Mucosa of stomach (tissue), 1 donor: ENCODE measurements around the gene TGIF2.

ENCODE experiments used
- H3K27me3 ChIP-seq: one replicate; pipeline ENCODE4 v1.7.0; 2013; ENCODE audit warnings: mild to moderate bottlenecking, low read length; ENCODE audit not compliant: control insufficient read depth, insufficient read depth
- H3K36me3 ChIP-seq: one replicate; pipeline ENCODE4 v1.7.0; 2013; ENCODE audit warnings: low read length; ENCODE audit not compliant: control insufficient read depth, insufficient read depth
- H3K4me1 ChIP-seq: one replicate; pipeline ENCODE4 v1.7.0; 2013; ENCODE audit warnings: mild to moderate bottlenecking, low read length; ENCODE audit not compliant: control insufficient read depth, insufficient read depth
- H3K4me3 ChIP-seq: one replicate; pipeline ENCODE4 v1.7.0; 2013; ENCODE audit warnings: low read length
- H3K9ac ChIP-seq: one replicate; pipeline ENCODE4 v1.7.0; 2013; ENCODE audit warnings: mild to moderate bottlenecking, low read length, moderate library complexity
- H3K9me3 ChIP-seq: one replicate; pipeline ENCODE4 v1.7.0; 2013; ENCODE audit warnings: mild to moderate bottlenecking, low read length, moderate library complexity; ENCODE audit not compliant: control insufficient read depth
- donor health status: Pancreatic carcinoma.

Gene TGIF2

DNA sequence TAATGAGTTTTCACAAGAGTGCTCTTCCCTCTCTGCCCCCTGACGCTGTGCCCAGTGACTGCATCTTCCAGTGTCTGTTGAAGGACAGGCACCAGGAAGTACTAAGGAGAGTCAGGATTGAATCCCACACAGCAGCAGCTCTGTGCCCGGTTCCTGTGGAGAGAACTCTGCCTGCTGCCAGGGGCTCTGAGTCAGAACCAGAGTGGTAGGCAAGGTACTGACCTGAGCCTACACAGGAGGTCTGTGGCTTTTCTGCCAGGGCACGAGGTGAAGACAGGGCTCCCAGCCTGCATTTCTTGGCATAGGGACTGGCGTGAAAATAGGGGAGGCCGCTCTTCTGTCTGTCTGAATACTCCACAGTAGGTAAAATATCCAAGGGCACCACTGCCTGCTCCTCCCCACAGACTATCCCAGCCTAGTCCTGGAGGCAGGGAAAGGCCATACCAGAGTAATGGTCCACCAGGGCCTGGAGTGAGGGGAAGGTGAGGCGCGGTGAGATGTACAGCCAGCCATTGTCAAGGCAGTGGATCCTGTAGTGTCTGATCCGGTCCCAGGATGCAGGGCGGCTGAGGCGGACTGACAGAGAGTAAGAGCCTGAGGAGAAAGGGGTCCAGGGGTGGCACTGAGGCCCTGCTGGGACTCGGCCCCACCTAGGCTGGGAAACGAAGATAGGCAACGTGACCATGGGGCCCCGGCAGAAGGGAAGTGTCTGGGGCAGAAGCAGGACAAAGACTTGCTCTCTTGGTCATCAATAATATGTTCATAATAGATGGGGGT lies 41.6 kb downstream of the TGIF2 start:
- Histone ChIP-seq H3K36me3 (no peaks in the 10 kb centered on the region), H3K27me3 (no peaks in the 10 kb centered on the region), H3K4me1 (peaks cover 18% of the 10 kb centered on the region), H3K9ac (no peak overlapping the region), H3K4me3 (no peak overlapping the region), H3K9me3 (no peaks in the 10 kb centered on the region)

DNA sequence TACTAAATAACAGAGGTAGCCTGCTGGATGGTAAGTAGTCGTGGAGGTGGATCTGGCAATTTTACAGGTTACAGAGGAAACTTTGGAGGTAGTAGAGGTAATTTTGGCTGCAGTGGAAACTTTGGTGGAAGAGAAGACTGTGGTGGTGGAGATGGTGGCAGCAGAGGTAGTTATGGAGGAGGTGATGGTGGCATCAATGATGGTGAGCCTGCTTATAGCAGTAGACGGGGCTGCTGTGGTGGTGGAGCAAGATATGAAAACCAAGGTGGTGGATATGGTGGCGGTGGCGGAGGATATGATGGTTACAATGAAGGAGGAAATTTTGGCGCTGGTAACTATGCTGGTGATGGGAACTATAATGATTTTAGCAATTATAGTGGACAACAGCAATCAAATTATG lies 47.5 kb downstream of the TGIF2 start:
- no peaks in the 10 kb centered on the region for H3K9me3 ChIP-seq
- H3K27me3 ChIP-seq: no peaks in the 10 kb centered on the region
- H3K4me3 ChIP-seq: no peak overlapping the region
- no peaks in the 10 kb centered on the region for H3K36me3 ChIP-seq
- peaks cover 12% of the 10 kb centered on the region for H3K4me1 ChIP-seq
- no peak overlapping the region for H3K9ac ChIP-seq

DNA sequence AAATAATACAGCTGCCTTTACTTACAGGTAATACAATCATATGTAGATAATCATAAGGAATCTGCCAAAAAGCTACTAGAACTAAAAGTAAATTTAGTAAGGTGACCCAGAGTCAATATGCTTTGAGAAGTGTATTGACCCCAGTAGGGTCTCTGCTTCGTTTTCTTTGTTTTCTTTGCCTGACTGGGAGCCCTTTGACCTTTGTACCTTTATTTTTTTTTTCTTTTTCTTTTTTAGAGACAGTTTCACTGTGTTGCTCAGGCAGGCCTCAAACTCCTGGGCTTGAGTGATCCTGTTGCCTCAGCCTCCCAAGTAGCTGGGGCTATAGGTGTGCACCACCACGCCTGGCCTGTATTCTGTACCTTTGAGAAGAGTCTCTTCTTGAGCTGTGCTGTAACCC lies 50.0 kb downstream of the TGIF2 start:
- Histone ChIP-seq H3K9me3 (no peaks in the 10 kb centered on the region), H3K36me3 (no peaks in the 10 kb centered on the region), H3K27me3 (no peaks in the 10 kb centered on the region), H3K9ac (no peak overlapping the region), H3K4me3 (no peak overlapping the region), H3K4me1 (peaks cover 12% of the 10 kb centered on the region)

DNA sequence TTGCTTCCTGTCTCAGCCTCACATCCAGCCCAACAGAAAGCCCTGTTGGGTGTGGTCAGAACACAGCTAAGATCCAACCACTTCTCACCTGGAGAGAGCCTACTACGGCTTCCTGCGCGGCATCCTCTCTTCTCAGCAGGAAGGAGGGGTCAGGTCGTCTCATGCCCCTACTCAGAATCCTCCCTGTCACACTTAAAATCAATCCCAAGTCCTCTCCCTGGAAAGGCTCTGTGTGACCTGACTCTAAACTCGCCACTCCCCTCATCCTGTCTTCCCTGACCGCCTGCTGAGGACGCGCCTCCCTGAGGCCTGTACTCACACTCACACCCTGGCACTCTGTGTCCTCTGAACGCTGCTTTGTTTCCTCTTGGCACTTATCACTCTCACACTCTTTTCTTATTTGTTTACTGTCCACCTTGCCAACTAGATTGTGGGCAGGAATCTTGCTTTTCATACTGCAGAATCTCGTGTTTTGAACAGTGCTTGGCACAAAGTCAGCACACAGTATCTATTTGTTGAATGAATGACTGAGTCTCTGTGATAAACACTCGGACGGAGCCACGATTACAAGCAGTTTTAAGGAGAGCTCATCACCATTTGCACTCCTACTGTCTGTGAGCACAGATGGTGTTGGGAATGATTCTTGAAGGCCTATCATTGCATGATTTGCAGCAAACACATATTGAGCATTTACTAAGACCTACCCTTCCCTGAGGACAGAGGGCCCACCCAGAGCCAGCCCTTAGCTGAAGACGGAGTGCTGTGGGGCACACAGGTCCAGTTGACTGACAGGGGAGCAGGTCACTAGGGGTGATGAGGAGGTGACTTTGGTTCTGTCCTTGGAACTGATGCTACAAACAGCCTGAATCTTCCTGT lies 50.9 kb downstream of the TGIF2 start:
- Histone ChIP-seq H3K27me3 (no peaks in the 10 kb centered on the region), H3K9me3 (no peaks in the 10 kb centered on the region), H3K36me3 (no peaks in the 10 kb centered on the region), H3K4me1 (peaks cover 12% of the 10 kb centered on the region), H3K9ac (no peak overlapping the region), H3K4me3 (no peak overlapping the region)

DNA sequence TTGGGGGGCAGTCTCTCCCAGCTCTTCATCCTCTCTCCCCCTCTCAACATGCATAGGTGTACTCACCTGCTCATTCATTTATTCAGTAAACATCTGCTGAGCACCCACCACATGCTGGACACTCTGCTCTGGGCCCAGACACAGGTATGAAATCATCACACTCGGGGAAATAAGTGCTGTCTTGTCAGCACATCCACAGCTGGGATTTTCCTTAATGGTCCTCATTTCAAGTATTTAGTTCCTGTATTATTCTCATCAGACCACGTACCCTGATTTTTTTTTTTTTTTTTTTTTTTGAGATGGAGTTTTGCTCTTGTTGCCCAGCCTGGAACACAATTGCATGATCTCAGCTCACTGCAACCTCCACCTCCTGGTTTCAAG lies 51.5 kb downstream of the TGIF2 start:
- Histone ChIP-seq H3K4me1 (peaks cover 12% of the 10 kb centered on the region), H3K36me3 (no peaks in the 10 kb centered on the region), H3K4me3 (no peak overlapping the region), H3K27me3 (no peaks in the 10 kb centered on the region), H3K9me3 (no peaks in the 10 kb centered on the region), H3K9ac (no peak overlapping the region)

DNA sequence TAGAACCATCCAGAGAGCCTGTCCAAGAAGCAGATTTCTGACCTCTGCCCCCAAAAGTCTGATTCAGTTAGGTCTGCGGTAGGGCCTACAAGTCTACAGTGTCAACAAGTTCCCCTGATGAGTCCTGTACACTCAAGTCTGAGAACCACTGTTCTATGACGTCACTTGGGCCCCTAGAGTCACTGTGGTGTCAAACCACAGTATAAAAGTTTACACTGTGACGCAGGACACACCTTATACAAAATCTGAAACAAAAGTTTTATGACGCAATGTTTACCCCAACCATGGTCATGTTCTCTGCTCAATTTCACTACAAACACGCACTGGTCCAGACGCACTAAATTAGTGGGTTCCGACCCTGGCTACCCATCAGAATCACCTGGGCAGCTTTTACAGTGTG lies 54.7 kb downstream of the TGIF2 start:
- no peaks in the 10 kb centered on the region for H3K27me3 ChIP-seq
- H3K4me1 ChIP-seq: peaks cover 12% of the 10 kb centered on the region
- no peaks in the 10 kb centered on the region for H3K36me3 ChIP-seq
- no peak overlapping the region for H3K9ac ChIP-seq
- H3K9me3 ChIP-seq: no peaks in the 10 kb centered on the region
- no peak overlapping the region for H3K4me3 ChIP-seq

DNA sequence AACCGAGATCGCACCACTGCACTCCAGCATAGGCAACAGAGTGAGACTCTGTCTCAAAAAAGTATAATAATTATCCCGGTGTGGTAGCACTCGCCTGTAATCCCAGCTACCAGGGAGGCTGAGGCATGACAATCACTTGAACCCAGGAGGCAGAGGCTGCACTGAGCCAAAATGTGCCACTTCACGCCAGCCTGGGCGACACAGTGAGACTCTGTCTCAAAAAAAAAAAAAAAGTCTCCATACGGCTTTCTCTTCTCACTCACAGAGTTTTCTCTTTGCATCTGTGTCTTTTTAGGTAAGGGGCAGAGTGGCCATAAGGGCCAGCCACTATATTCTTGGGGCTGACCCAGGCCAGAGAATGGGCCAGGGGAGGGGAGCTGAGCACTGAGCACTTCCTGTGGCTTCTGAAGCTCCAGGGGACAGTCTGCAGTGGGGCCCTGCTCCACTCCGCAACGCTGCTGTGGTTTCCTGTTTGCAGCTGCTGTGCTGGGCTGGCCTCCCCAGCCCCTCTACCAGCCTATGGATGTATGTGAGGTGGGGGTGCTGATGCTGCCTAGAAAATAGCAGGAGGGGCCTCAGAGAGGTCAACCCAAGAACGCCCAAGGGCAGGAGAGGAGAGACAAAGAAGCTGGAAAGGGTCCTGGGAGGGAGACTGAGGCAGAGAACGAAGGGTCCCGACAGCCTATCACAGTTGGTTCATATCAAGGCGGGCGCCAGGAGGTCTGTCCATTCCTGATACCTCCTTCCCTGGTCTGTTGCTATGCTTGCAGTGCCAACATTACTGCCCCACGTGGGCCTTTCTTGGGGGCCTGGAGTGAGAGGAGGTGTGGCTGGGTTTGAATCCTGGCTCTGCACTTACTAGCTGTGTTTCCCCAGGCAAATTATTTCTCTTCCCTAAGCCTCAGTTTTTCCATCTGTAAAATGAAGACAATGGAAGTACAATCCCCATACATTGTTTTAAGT lies 56.6 kb downstream of the TGIF2 start:
- H3K36me3 ChIP-seq: no peaks in the 10 kb centered on the region
- H3K9me3 ChIP-seq: no peaks in the 10 kb centered on the region
- no peak overlapping the region for H3K9ac ChIP-seq
- no peak overlapping the region for H3K4me3 ChIP-seq
- H3K27me3 ChIP-seq: no peaks in the 10 kb centered on the region
- no peaks in the 10 kb centered on the region for H3K4me1 ChIP-seq

DNA sequence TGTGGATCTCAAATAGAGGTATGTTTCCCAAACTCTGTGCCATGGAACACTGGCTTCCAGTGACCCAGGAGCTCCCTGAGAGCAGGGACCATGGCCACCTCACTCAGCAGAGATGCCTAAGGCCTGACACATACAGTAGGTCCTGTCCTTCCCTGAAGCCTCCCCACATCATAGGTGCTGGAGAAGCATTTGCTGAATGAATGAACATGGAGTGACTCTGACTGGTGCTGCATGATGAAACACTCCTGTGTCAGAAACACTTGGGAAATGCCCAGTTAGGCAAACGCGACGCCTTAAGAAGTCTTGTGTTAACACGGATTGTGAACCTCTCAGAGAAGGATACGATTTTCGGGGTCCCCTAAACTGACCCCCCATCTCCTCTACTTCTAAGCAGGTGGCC lies 58.2 kb downstream of the TGIF2 start:
- H3K36me3 ChIP-seq: no peaks in the 10 kb centered on the region
- no peaks in the 10 kb centered on the region for H3K4me1 ChIP-seq
- H3K27me3 ChIP-seq: no peaks in the 10 kb centered on the region
- no peak overlapping the region for H3K4me3 ChIP-seq
- no peaks in the 10 kb centered on the region for H3K9me3 ChIP-seq
- no peak overlapping the region for H3K9ac ChIP-seq

DNA sequence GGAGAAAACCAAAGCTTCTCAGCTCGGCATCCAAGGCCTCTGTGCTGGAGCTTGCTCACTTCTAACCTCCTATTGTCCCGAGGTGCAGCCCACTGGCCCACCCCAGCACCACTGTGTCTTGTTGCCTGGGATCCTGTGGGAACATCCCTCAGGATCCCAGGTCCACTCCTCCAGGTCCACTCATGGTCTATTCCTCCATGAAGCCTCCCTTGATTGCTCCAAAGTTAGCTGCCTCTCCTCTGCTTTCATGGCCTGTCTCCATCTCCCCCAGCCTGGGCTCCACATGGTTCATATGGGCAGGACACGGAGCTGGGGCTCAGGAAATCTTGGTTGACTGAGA lies 58.7 kb downstream of the TGIF2 start:
- Histone ChIP-seq H3K4me1 (no peaks in the 10 kb centered on the region), H3K9me3 (no peaks in the 10 kb centered on the region), H3K36me3 (no peaks in the 10 kb centered on the region), H3K27me3 (no peaks in the 10 kb centered on the region), H3K9ac (no peak overlapping the region), H3K4me3 (no peak overlapping the region)

DNA sequence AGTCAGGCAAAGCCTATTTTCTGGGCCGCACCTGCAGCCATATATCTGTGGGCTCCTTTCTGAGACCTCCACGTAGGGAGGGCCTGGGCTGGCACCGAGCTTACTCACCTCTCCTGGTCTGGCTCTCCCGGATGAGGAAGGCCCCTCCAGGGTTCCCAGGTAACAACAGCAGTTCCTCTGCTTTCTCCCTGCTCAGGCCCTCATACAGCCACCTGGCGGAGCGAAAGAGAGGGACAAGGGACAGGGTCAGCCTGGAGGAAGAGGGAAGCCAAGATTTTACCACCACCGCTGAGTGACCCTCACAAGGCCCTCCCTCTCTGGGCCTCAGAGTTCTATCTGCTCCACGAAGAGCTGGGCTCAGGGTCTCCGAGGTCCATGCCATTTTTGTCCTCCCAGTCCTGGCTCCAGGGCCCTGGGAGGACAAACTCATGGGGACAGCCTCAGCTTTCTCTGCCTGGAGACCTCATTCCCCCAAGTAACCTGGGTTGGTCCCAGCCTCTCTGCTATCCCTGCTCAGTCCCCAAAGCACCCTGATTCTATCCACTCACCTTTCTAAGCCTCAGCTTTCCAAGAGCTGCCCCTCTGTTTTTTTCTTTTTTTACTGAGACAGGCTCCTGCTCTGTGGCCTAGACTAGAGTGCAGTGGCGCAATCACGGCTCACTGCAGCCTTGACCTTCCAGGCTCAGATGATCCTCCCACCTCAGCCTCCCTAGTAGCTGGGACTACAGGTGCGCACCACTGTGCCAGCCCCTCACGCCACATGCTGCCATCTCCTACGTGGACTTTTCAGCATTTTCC lies 59.3 kb downstream of the TGIF2 start:
- Histone ChIP-seq H3K36me3 (no peaks in the 10 kb centered on the region), H3K4me1 (no peaks in the 10 kb centered on the region), H3K4me3 (no peak overlapping the region), H3K9me3 (no peaks in the 10 kb centered on the region), H3K27me3 (no peaks in the 10 kb centered on the region), H3K9ac (no peak overlapping the region)

DNA sequence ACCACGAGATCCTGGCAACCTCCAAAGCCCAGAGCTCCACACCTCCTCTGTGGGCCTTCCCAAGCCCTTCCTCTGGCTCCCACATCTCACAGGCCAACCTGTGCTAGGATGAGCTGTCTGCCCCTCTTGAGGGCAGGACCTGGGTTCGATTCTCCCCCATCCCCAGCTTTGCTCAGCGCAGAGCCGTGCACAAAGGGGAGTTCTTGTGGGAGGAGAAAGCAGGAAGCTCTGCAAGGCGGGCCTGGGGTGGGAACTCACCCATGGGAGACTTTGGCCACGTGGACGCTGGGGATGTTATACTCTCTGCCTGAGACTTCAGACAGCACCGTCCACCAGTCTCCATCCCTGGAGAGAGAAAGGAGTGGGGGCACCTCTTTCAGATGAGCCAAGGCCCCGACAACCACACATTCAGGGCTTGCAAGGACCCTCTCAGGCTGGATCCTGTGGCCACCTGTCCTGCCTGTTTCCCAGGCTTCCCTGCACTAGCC lies 59.9 kb downstream of the TGIF2 start:
- H3K27me3 ChIP-seq: no peaks in the 10 kb centered on the region
- H3K36me3 ChIP-seq: no peaks in the 10 kb centered on the region
- no peaks in the 10 kb centered on the region for H3K9me3 ChIP-seq
- H3K9ac ChIP-seq: no peak overlapping the region
- H3K4me3 ChIP-seq: no peak overlapping the region
- H3K4me1 ChIP-seq: no peaks in the 10 kb centered on the region
